ENCODE measurements around the gene PXDN. TPM values are rescaled to one million over a fixed set of nuclear protein-coding genes. Genes with fewer than 3 reads are reported as not detected.
A peak's percentile ranks its signal among the peaks of the same experiment; 100 is the strongest.
"Not testable (repeated sequence)": the region's sequence is repeated elsewhere in the genome, so short reads cannot be mapped to it uniquely, and the experiment has no call there.

The PXDN gene
- total RNA-seq, 1 experiment from 2014 or later = 125 TPM

GRCh38 chr2:1701556-1702185 lies 42.6 kb downstream of the PXDN start:
- peak; percentile 96 for ATAC-seq
- intact Hi-C loops (cut with micrococcal nuclease) = no loop called here
- no TSS peak for BruUV-seq (replicated peaks)
- no peaks in the 10 kb centered on the region for H3K9me2 ChIP-seq (replicated peaks; ENCODE audit: low read length)
- peaks cover 84% of the 10 kb centered on the region for H3K79me2 ChIP-seq (ENCODE audit: low read length)
- no peaks in the 10 kb centered on the region for H3K9me3 ChIP-seq (ENCODE audit: low read length)
- H3K27me3 ChIP-seq (ENCODE audit: low read length) = no peaks in the 10 kb centered on the region
- peaks cover 30% of the 10 kb centered on the region for H3K4me1 ChIP-seq (ENCODE audit: insufficient read depth, low read length)
- ChIA-PET POLR2A (ENCODE audit: unreplicated experiment) (no interaction called here), CTCF (no interaction called here)
- H3F3A ChIP-seq (ENCODE audit: low read length, unreplicated experiment) = no peaks in the 10 kb centered on the region
- H3K27ac ChIP-seq (ENCODE audit: low read length) = peak overlapping the region; percentile 49
- no peak overlapping the region for H2AFZ ChIP-seq (ENCODE audit: low read length)
- no peak for TF ChIP-seq EZH2phosphoT487 (IDR thresholded peaks at IDR 0.05; ENCODE audit: borderline replicate concordance, low read length)
- no peak overlapping the region for H3K9ac ChIP-seq (ENCODE audit: low read length)
- H3K4me3 ChIP-seq (ENCODE audit: low read length) = no peak overlapping the region
- no peak overlapping the region for H3K4me2 ChIP-seq (ENCODE audit: low read length)
- peak; percentile 82 for DNase-seq
- H4K20me1 ChIP-seq (ENCODE audit: low read length) = peaks cover 13% of the 10 kb centered on the region; the same call in 1 of the 2 replicates
- no peaks in the 10 kb centered on the region for H3K36me3 ChIP-seq (ENCODE audit: low read depth, low read length)

DNA sequence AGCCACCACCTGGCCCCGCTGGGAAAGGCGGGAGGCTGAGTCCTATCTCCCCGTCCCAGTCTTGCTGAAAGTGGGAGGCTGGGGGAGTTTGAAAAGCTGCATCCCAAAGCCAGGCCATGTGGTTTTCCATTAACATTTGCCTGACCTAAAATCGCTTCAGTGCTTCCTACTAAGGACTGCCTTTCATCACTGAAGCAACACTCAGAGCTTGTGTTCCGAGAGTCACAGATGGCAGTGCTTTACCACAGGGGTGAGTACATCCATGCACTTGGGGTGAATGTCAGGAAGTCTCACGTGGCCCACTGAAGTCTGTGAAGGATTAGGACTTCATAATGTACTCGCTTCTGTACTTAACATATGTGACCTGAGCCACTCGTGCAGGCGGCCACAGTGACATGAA lies 43.3 kb downstream of the PXDN start:
- H3K27me3 ChIP-seq (ENCODE audit: low read length) = no peaks in the 10 kb centered on the region
- H3K36me3 ChIP-seq (ENCODE audit: low read depth, low read length) = no peaks in the 10 kb centered on the region
- intact Hi-C loops (cut with micrococcal nuclease) = no loop called here
- H3K4me1 ChIP-seq (ENCODE audit: insufficient read depth, low read length) = peaks cover 30% of the 10 kb centered on the region
- DNase-seq = no peak
- H3K79me2 ChIP-seq (ENCODE audit: low read length) = peaks cover 84% of the 10 kb centered on the region
- H3K4me3 ChIP-seq (ENCODE audit: low read length) = no peak overlapping the region
- H3K9me3 ChIP-seq (ENCODE audit: low read length) = no peaks in the 10 kb centered on the region
- no peak overlapping the region for H3K4me2 ChIP-seq (ENCODE audit: low read length)
- H2AFZ ChIP-seq (ENCODE audit: low read length) = no peak overlapping the region
- ChIA-PET CTCF (no interaction called here), POLR2A (ENCODE audit: unreplicated experiment) (no interaction called here)
- H3K9ac ChIP-seq (ENCODE audit: low read length) = no peak overlapping the region
- H3K27ac ChIP-seq (ENCODE audit: low read length) = no peak overlapping the region
- ATAC-seq = no peak
- TF ChIP-seq EZH2 (IDR thresholded peaks at IDR 0.05; ENCODE audit: low read length, unreplicated experiment) = no peak
- TF ChIP-seq, protein P1, sequence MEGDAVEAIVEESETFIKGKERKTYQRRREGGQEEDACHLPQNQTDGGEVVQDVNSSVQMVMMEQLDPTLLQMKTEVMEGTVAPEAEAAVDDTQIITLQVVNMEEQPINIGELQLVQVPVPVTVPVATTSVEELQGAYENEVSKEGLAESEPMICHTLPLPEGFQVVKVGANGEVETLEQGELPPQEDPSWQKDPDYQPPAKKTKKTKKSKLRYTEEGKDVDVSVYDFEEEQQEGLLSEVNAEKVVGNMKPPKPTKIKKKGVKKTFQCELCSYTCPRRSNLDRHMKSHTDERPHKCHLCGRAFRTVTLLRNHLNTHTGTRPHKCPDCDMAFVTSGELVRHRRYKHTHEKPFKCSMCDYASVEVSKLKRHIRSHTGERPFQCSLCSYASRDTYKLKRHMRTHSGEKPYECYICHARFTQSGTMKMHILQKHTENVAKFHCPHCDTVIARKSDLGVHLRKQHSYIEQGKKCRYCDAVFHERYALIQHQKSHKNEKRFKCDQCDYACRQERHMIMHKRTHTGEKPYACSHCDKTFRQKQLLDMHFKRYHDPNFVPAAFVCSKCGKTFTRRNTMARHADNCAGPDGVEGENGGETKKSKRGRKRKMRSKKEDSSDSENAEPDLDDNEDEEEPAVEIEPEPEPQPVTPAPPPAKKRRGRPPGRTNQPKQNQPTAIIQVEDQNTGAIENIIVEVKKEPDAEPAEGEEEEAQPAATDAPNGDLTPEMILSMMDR (conservative IDR thresholded peaks at IDR 0.05; ENCODE audit: low read depth, low read length) = no peak
- no peak for TF ChIP-seq EZH2phosphoT487 (IDR thresholded peaks at IDR 0.05; ENCODE audit: borderline replicate concordance, low read length)
- peaks cover 13% of the 10 kb centered on the region; the same call in 1 of the 2 replicates for H4K20me1 ChIP-seq (ENCODE audit: low read length)
- no peaks in the 10 kb centered on the region for H3F3A ChIP-seq (ENCODE audit: low read length, unreplicated experiment)
- BruUV-seq (replicated peaks) = no TSS peak
- H3K9me2 ChIP-seq (replicated peaks; ENCODE audit: low read length) = no peaks in the 10 kb centered on the region

- H3K9me3 ChIP-seq (ENCODE audit: low read length); H3K27me3 ChIP-seq (ENCODE audit: low read length); H3K9ac ChIP-seq (ENCODE audit: low read length); H2AFZ ChIP-seq (ENCODE audit: low read length); H3K4me3 ChIP-seq (ENCODE audit: low read length); BruUV-seq (replicated peaks); CTCF ChIA-PET; ATAC-seq; H3K9me2 ChIP-seq (replicated peaks; ENCODE audit: low read length); POLR2A ChIA-PET (ENCODE audit: unreplicated experiment); H3K27ac ChIP-seq (ENCODE audit: low read length); intact Hi-C loops (cut with micrococcal nuclease); H3K4me2 ChIP-seq (ENCODE audit: low read length); H3F3A ChIP-seq (ENCODE audit: low read length, unreplicated experiment); DNase-seq; H3K36me3 ChIP-seq (ENCODE audit: low read depth, low read length): not testable (repeated sequence)
- H4K20me1 ChIP-seq (ENCODE audit: low read length) = peaks cover 13% of the 10 kb centered on the region; the same call in 1 of the 2 replicates
- H3K4me1 ChIP-seq (ENCODE audit: insufficient read depth, low read length) = peaks cover 30% of the 10 kb centered on the region
- H3K79me2 ChIP-seq (ENCODE audit: low read length) = peaks cover 81% of the 10 kb centered on the region
Observed at GRCh38 chr2:1700427-1700826, 43.9 kb downstream of the PXDN start.

Measured in PC-3 (cell line).